Adrenal gland (tissue), 12 donors: ENCODE measurements around the gene RELN. TPM values are rescaled to one million over a fixed set of nuclear protein-coding genes. Genes with fewer than 3 reads are reported as not detected.

ENCODE experiments used
- DNase-seq, 7 donors: peaks; one replicate each; pipeline ENCODE4 v3.0.0-alpha.2; 2019 to 2020
- H3K27ac ChIP-seq, 5 donors: fragments of 200-600 bp; sonication (generic) in 4 of 5; 1 replicate in 3 of 5; 2 replicates in 2 of 5; pipeline versions ENCODE4 v1.5.1 to v1.8.0; 2016 to 2020; ENCODE audit warnings: mild to moderate bottlenecking in 1 of 5
- H3K27me3 ChIP-seq: fragments of 200-600 bp; 2 replicates; pipeline ENCODE4 v1.8.0; 2021
- H3K36me3 ChIP-seq, 2 donors: fragments of 200-600 bp; replicated peaks in 1 of 2; 1 replicate in 1 of 2; 2 replicates in 1 of 2; pipeline versions ENCODE4 v1.5.1 to v1.8.0; 2018 to 2022
- H3K4me1 ChIP-seq, 2 donors: fragments of 200-600 bp; replicated peaks in 1 of 2; 1 replicate in 1 of 2; 2 replicates in 1 of 2; pipeline versions ENCODE4 v1.5.1 to v1.8.0; 2018 to 2021
- H3K4me3 ChIP-seq, 4 donors: fragments of 200-600 bp; sonication (generic) in 3 of 4; one replicate each; pipeline ENCODE4 v1.5.1; 2016 to 2018
- H3K9me3 ChIP-seq, 3 donors: fragments of 200-600 bp; sonication (generic) in 1 of 3; replicated peaks in 1 of 3; 1 replicate in 2 of 3; 2 replicates in 1 of 3; pipeline versions ENCODE4 v1.5.1 to v1.8.0; 2016 to 2021
- CTCF ChIP-seq, 6 experiments: fragments of 450-650 bp in 4 of 6; fragments of 200-600 bp in 2 of 6; sonication (generic) in 1 of 6; IDR thresholded peaks; 1 replicate in 5 of 6; 2 replicates in 1 of 6; pipeline versions ENCODE4 v1.5.1 to v1.8.0; 2016 to 2021; ENCODE audit warnings: antibody characterized with exemption in 6 of 6, mild to moderate bottlenecking in 2 of 6, moderate library complexity in 1 of 6
- POLR2A ChIP-seq, 2 donors: fragments of 450-650 bp; IDR thresholded peaks; one replicate each; pipeline ENCODE4 v1.6.1; 2017; ENCODE audit warnings: antibody characterized with exemption in 2 of 2, mild to moderate bottlenecking in 2 of 2, moderate library complexity in 1 of 2
- WGBS, 4 donors: extraction: QIAGEN DNeasy Blood & Tissue Kit in 2 of 4; methylation state at CpG; one replicate each; pipeline versions ENCODE4 v1.1.5 to v1.1.7; 2013 to 2017; 5-methylcytosine and 5-hydroxymethylcytosine counted together
- intact Hi-C, 2 donors: fragments of 100-400 bp; cut with DNase I; formaldehyde crosslinking; loops; one replicate each; pipeline versions ENCODE4 v1.14.1 to v1.15.0; 2022 to 2023
- polyA plus RNA-seq, 3 donors: library from polyadenylated mRNA; stranded (reverse); fragments of 200-250 nt in 2 of 3; fragments of 350-450 nt in 1 of 3; fragmentation: Illumina TruSeq in 1 of 3; extraction: RNeasy Lipid Tissue Mini Kit (QIAGEN cat#74804) in 1 of 3; gene quantifications; one replicate each; pipeline ENCODE4 v1.2.3, GENCODE V29; 2013 to 2014
- total RNA-seq, 9 donors: library from RNA; depleted of rRNA in 4 of 9; stranded (reverse); fragments of >200 nt in 4 of 9; fragments of 120-200 nt in 1 of 9; fragmentation: NEBNext Ultra II Directional in 1 of 9; extraction: Animal tissue kit (Norgen Biotek cat#: 25700) in 1 of 9; gene quantifications; one replicate each; pipeline versions ENCODE4 v1.1.0 to v1.2.4, GENCODE V29; 2013 to 2023
- donor health status: healthy with polysubstance abuse.
- donor health status: Bipolar disorder and iron deficiency.
- donor health status: DM: yes; HTN: yes; CAD: no.
- donor health status: DM: no; HTN: no; CAD: no.
- donor health status: DM: no; HTN: no; CAD: no.
- donor health status: DM: yes; HTN: yes; CAD: no.

RELN gene
- total and polyA plus RNA-seq, 12 donors, result 0.88 to 7.9 (median 2.3) TPM

- DNase-seq, result peak in 1 of 7 donors; percentile 20
- TF ChIP-seq CTCF (IDR thresholded peaks at IDR 0.05) (no peak), POLR2A (IDR thresholded peaks at IDR 0.05) (no peak)
- H3K4me1 ChIP-seq, result peaks cover 0 to 4% of the 10 kb centered on the region in 2 donors
- 16 to 30% (median 28%) methylated on average over 3 of the region's 3 CpGs for WGBS, 4 donors
- H3K36me3 ChIP-seq, result no peaks in the 10 kb centered on the region
- H3K9me3 ChIP-seq, result no peaks in the 10 kb centered on the region
- intact Hi-C loops, result no loop called here
- no peak overlapping the region for H3K4me3 ChIP-seq
- H3K27ac ChIP-seq, result no peak overlapping the region
- H3K27me3 ChIP-seq, result no peaks in the 10 kb centered on the region
Measured at GRCh38 chr7:103613655-103614642, 375.5 kb downstream of the RELN start.

GRCh38 chr7:103609778-103610177 is 379.7 kb downstream of the RELN start:
- 72 to 77% (median 74%) methylated on average over 3 of the region's 3 CpGs for WGBS, 4 donors
- DNase-seq, result no peak
- no peaks in the 10 kb centered on the region for H3K9me3 ChIP-seq
- H3K4me3 ChIP-seq, result no peak overlapping the region
- no peaks in the 10 kb centered on the region for H3K27me3 ChIP-seq
- H3K36me3 ChIP-seq, result no peaks in the 10 kb centered on the region
- H3K4me1 ChIP-seq, result peaks cover 0 to 4% of the 10 kb centered on the region in 2 donors
- intact Hi-C loops, result no loop called here
- no peak for TF ChIP-seq POLR2A (IDR thresholded peaks at IDR 0.05)
- no peak for TF ChIP-seq CTCF (IDR thresholded peaks at IDR 0.05)
- no peak overlapping the region for H3K27ac ChIP-seq

- TF ChIP-seq CTCF (IDR thresholded peaks at IDR 0.05) (no peak), POLR2A (IDR thresholded peaks at IDR 0.05) (no peak)
- DNase-seq, result no peak
- intact Hi-C loops, result no loop called here
- 59 to 70% (median 67%) methylated on average over 3 of the region's 3 CpGs for WGBS, 4 donors
- Histone ChIP-seq H3K27ac (no peak overlapping the region), H3K4me1 (no peaks in the 10 kb centered on the region), H3K9me3 (no peaks in the 10 kb centered on the region), H3K4me3 (no peak overlapping the region), H3K36me3 (no peaks in the 10 kb centered on the region), H3K27me3 (no peaks in the 10 kb centered on the region)
Measured at GRCh38 chr7:103605640-103606039, 383.8 kb downstream of the RELN start.

GRCh38 chr7:103598326-103598905 is 391.0 kb downstream of the RELN start:
- no peak overlapping the region for H3K27ac ChIP-seq
- H3K4me1 ChIP-seq, result no peaks in the 10 kb centered on the region
- no peaks in the 10 kb centered on the region for H3K36me3 ChIP-seq
- DNase-seq, result no peak
- peaks cover 7% of the 10 kb centered on the region for H3K27me3 ChIP-seq
- no peaks in the 10 kb centered on the region for H3K9me3 ChIP-seq
- 67 to 79% (median 74%) methylated on average over 2 of the region's 2 CpGs for WGBS, 4 donors
- no peak overlapping the region for H3K4me3 ChIP-seq
- no peak for TF ChIP-seq POLR2A (IDR thresholded peaks at IDR 0.05)
- TF ChIP-seq CTCF (IDR thresholded peaks at IDR 0.05), result no peak
- intact Hi-C loops, result no loop called here
